ENCODE data around the gene LPP. TPM values are rescaled to one million over a fixed set of nuclear protein-coding genes. Genes with fewer than 3 reads are reported as not detected.

The LPP gene
- polyA plus RNA-seq, 2 of the 4 experiments (the other 2 are of a cell fraction) = 11.0 to 30.8 TPM

DNA sequence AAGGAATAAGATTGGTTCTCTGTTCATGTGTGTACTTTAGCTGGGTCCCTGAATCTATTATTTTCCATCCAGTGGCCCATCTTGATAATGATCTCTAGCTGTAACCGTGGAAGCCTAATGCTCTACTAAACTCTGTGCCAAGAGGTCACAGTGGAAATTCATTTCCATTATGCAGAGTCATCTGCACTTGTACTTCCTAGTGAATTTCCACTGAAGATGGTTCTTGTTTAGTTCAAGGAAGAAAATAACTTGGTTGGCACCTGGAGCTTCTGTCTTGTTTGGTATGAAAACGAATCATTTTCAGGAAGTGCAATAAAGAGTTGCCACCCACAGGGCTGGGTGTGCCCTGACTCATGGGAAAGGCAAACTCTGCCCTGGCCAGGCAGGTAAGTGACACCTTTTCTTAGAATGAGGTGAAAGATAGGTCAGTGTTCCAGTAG, 10.3 kb downstream of the LPP start (continued):
- TF ChIP-seq, protein P1, sequence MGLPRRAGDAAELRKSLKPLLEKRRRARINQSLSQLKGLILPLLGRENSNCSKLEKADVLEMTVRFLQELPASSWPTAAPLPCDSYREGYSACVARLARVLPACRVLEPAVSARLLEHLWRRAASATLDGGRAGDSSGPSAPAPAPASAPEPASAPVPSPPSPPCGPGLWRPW (IDR thresholded peaks at IDR 0.05) = no peak
- TF ChIP-seq ZNF302 (CRISPR knock-in tag; IDR thresholded peaks at IDR 0.05) (0 out of 2 replicates have a peak, but pooled peaks have one; percentile 12), JUN (IDR thresholded peaks at IDR 0.05) (no peak), RFX5 (IDR thresholded peaks at IDR 0.05) (no peak), CBX8 (IDR thresholded peaks at IDR 0.05) (no peak), EHF (CRISPR knock-in tag; IDR thresholded peaks at IDR 0.05) (no peak), RNF2 (IDR thresholded peaks at IDR 0.05; ENCODE audit: borderline replicate concordance, low read depth) (no peak), NR3C1 (IDR thresholded peaks at IDR 0.05) (no peak), SMC3 (IDR thresholded peaks at IDR 0.05) (0 out of 3 replicates have a peak, but pooled peaks have one; percentile 11), EP300 (IDR thresholded peaks at IDR 0.05) (peak; percentile 22 to 39; a peak in 2 of 5 replicates), POLR2AphosphoS2 (conservative IDR thresholded peaks at IDR 0.05; ENCODE audit: low read length) (no peak), EHMT2 (IDR thresholded peaks at IDR 0.05; ENCODE audit: low read depth) (no peak), GATA3 (IDR thresholded peaks at IDR 0.05; ENCODE audit: borderline replicate concordance) (peak; percentile 56; the same call in 1 of the 2 replicates), HOXB5 (CRISPR knock-in tag; IDR thresholded peaks at IDR 0.05) (no peak), HOXB13 (CRISPR knock-in tag; IDR thresholded peaks at IDR 0.05; ENCODE audit: low read depth) (no peak), MAZ (IDR thresholded peaks at IDR 0.05; ENCODE audit: borderline replicate concordance, low read depth, low read length) (no peak), FOXS1 (CRISPR knock-in tag; IDR thresholded peaks at IDR 0.05) (no peak), HOXA7 (CRISPR knock-in tag; IDR thresholded peaks at IDR 0.05) (no peak), MAFK (IDR thresholded peaks at IDR 0.05; ENCODE audit: partially characterized antibody) (peak; percentile 77), POLR2A (IDR thresholded peaks at IDR 0.05; ENCODE audit: low read length) (no peak)
- TF ChIP-seq, protein P2, sequence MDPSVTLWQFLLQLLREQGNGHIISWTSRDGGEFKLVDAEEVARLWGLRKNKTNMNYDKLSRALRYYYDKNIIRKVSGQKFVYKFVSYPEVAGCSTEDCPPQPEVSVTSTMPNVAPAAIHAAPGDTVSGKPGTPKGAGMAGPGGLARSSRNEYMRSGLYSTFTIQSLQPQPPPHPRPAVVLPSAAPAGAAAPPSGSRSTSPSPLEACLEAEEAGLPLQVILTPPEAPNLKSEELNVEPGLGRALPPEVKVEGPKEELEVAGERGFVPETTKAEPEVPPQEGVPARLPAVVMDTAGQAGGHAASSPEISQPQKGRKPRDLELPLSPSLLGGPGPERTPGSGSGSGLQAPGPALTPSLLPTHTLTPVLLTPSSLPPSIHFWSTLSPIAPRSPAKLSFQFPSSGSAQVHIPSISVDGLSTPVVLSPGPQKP (IDR thresholded peaks at IDR 0.05; ENCODE audit: low read depth, low read length) = no peak
- TF ChIP-seq, protein P3, sequence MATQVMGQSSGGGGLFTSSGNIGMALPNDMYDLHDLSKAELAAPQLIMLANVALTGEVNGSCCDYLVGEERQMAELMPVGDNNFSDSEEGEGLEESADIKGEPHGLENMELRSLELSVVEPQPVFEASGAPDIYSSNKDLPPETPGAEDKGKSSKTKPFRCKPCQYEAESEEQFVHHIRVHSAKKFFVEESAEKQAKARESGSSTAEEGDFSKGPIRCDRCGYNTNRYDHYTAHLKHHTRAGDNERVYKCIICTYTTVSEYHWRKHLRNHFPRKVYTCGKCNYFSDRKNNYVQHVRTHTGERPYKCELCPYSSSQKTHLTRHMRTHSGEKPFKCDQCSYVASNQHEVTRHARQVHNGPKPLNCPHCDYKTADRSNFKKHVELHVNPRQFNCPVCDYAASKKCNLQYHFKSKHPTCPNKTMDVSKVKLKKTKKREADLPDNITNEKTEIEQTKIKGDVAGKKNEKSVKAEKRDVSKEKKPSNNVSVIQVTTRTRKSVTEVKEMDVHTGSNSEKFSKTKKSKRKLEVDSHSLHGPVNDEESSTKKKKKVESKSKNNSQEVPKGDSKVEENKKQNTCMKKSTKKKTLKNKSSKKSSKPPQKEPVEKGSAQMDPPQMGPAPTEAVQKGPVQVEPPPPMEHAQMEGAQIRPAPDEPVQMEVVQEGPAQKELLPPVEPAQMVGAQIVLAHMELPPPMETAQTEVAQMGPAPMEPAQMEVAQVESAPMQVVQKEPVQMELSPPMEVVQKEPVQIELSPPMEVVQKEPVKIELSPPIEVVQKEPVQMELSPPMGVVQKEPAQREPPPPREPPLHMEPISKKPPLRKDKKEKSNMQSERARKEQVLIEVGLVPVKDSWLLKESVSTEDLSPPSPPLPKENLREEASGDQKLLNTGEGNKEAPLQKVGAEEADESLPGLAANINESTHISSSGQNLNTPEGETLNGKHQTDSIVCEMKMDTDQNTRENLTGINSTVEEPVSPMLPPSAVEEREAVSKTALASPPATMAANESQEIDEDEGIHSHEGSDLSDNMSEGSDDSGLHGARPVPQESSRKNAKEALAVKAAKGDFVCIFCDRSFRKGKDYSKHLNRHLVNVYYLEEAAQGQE (IDR thresholded peaks at IDR 0.05) = no peak
- TF ChIP-seq, protein P4, sequence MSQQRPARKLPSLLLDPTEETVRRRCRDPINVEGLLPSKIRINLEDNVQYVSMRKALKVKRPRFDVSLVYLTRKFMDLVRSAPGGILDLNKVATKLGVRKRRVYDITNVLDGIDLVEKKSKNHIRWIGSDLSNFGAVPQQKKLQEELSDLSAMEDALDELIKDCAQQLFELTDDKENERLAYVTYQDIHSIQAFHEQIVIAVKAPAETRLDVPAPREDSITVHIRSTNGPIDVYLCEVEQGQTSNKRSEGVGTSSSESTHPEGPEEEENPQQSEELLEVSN (IDR thresholded peaks at IDR 0.05; ENCODE audit: borderline replicate concordance, low read depth) = no peak
- TF ChIP-seq, protein P5, sequence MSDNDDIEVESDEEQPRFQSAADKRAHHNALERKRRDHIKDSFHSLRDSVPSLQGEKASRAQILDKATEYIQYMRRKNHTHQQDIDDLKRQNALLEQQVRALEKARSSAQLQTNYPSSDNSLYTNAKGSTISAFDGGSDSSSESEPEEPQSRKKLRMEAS (IDR thresholded peaks at IDR 0.05) = no peak; the same call in 1 of the 2 replicates

DNA sequence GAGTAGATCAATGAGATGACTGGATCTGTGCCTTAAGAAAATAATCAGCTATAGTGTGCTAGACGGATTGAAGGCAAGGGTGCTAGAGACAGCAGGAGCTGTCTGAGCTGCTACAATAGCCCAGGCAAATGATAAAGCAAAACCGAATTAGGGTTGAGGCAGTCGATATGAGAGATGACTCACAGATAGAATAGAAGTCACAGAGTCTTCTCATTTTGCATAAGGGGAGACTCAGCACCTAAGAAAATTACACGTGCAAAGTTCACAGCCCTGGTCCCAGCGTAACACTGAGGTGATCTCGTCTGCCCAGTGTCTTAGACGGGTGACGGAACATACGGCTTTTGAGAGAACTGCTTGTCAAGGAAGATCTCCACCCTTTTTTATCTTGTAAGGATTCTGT, 11.6 kb downstream of the LPP start:
- peak overlapping the region; percentile 69 to 81 for H3K27ac ChIP-seq
- H3K9me3 ChIP-seq = no peaks in the 10 kb centered on the region
- H3K4me2 ChIP-seq = peak overlapping the region; percentile 70
- FAIRE-seq (no peak), DNase-seq (ENCODE audit: low read depth in 1 of 2, low spot score in 1 of 2) (peak in 1 of 2 experiments; percentile 51), ATAC-seq (peak; percentile 67 to 69)
- ChIA-PET CTCF (interaction anchor here (1.6 kb wide), 1 partner anchor 425 kb away, joined by 7 read pairs; no protein-coding TSS in a partner anchor), POLR2A (interaction anchor here (1.4 kb wide), 1 partner anchor 12 kb away, joined by 3 read pairs; the partner anchor contains the start of gene LPP)
- H3K4me1 ChIP-seq = peaks cover 87% of the 10 kb centered on the region
- WGBS (ENCODE audit: missing lambda C conversion rate) = 16% methylated on average over 9 of the region's 9 CpGs
- no peak overlapping the region for H3K4me3 ChIP-seq
- 0 out of 2 replicates have a peak, but pooled peaks have one; percentile 16 for TF ChIP-seq BHLHE40 (IDR thresholded peaks at IDR 0.05; ENCODE audit: low read depth, low read length)
- TF ChIP-seq, protein P4 (IDR thresholded peaks at IDR 0.05; ENCODE audit: borderline replicate concordance, low read depth) = no peak
- TF ChIP-seq, protein P6, sequence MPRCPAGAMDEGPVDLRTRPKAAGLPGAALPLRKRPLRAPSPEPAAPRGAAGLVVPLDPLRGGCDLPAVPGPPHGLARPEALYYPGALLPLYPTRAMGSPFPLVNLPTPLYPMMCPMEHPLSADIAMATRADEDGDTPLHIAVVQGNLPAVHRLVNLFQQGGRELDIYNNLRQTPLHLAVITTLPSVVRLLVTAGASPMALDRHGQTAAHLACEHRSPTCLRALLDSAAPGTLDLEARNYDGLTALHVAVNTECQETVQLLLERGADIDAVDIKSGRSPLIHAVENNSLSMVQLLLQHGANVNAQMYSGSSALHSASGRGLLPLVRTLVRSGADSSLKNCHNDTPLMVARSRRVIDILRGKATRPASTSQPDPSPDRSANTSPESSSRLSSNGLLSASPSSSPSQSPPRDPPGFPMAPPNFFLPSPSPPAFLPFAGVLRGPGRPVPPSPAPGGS (IDR thresholded peaks at IDR 0.05) = no peak
- TF ChIP-seq POLR2A (IDR thresholded peaks at IDR 0.05; ENCODE audit: low read length) = no peak
- TF ChIP-seq HOXB13 (CRISPR knock-in tag; IDR thresholded peaks at IDR 0.05; ENCODE audit: low read depth) = no peak
- no peak for TF ChIP-seq TP53 (CRISPR knock-in tag; IDR thresholded peaks at IDR 0.05)
- no peak for TF ChIP-seq FOSL2 (IDR thresholded peaks at IDR 0.05)
- peak; percentile 39 for TF ChIP-seq FOSL2 (CRISPR knock-in tag; IDR thresholded peaks at IDR 0.05)
- TF ChIP-seq RFX5 (IDR thresholded peaks at IDR 0.05) = no peak
- TF ChIP-seq RAD21 (conservative IDR thresholded peaks at IDR 0.05 in 1 of 2, IDR thresholded peaks at IDR 0.05 in 1 of 2) = no peak
- no peak for TF ChIP-seq TFCP2L1 (CRISPR knock-in tag; IDR thresholded peaks at IDR 0.05)
- TF ChIP-seq FOXS1 (CRISPR knock-in tag; IDR thresholded peaks at IDR 0.05) = no peak
- TF ChIP-seq, protein P7, sequence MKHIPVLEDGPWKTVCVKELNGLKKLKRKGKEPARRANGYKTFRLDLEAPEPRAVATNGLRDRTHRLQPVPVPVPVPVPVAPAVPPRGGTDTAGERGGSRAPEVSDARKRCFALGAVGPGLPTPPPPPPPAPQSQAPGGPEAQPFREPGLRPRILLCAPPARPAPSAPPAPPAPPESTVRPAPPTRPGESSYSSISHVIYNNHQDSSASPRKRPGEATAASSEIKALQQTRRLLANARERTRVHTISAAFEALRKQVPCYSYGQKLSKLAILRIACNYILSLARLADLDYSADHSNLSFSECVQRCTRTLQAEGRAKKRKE (CRISPR knock-in tag; IDR thresholded peaks at IDR 0.05; ENCODE audit: low read depth) = no peak
- no peak for TF ChIP-seq SMC3 (IDR thresholded peaks at IDR 0.05)
